Amniotic stem cell (primary cell): ENCODE measurements around the gene USP3.
"Not testable (repeated sequence)": the region's sequence is repeated elsewhere in the genome, so short reads cannot be mapped to it uniquely, and the experiment has no call there.

ENCODE experiments used
- DNase-seq: peaks from one replicate; lab custom pipeline; 2025; lab: John Stamatoyannopoulos, UW

Gene USP3

GRCh38 chr15:63513728-63514127, 9.3 kb downstream of the USP3 start:
- no peak for DNase-seq

GRCh38 chr15:63514531-63514943, 10.1 kb downstream of the USP3 start:
- DNase-seq, result no peak

GRCh38 chr15:63517202-63517601, 12.8 kb downstream of the USP3 start:
- no peak for DNase-seq

GRCh38 chr15:63517628-63518027, 13.2 kb downstream of the USP3 start:
- DNase-seq, result no peak

- no peak for DNase-seq
Measured at GRCh38 chr15:63519041-63519440, 14.6 kb downstream of the USP3 start.

- DNase-seq, result no peak
Measured at GRCh38 chr15:63519548-63520178, 15.3 kb downstream of the USP3 start.

GRCh38 chr15:63520462-63520861, 16.1 kb downstream of the USP3 start:
- DNase-seq, result not testable (repeated sequence)

- DNase-seq, result no peak
Measured at GRCh38 chr15:63522225-63522578, 17.8 kb downstream of the USP3 start.

GRCh38 chr15:63523306-63523990, 19.1 kb downstream of the USP3 start:
- no peak for DNase-seq

- no peak for DNase-seq
Measured at GRCh38 chr15:63524316-63525015, 20.1 kb downstream of the USP3 start.

GRCh38 chr15:63526401-63526800, 22.0 kb downstream of the USP3 start:
- no peak for DNase-seq

GRCh38 chr15:63528138-63528659, 23.8 kb downstream of the USP3 start:
- no peak for DNase-seq

GRCh38 chr15:63530235-63530634, 25.8 kb downstream of the USP3 start:
- DNase-seq, result no peak

GRCh38 chr15:63530752-63531299, 26.4 kb downstream of the USP3 start:
- DNase-seq, result no peak

- no peak for DNase-seq
Measured at GRCh38 chr15:63531586-63531985, 27.2 kb downstream of the USP3 start.

GRCh38 chr15:63532307-63532744, 27.9 kb downstream of the USP3 start:
- no peak for DNase-seq

- DNase-seq, result not testable (repeated sequence)
Measured at GRCh38 chr15:63534888-63535287, 30.5 kb downstream of the USP3 start.

- DNase-seq, result no peak
Measured at GRCh38 chr15:63535689-63536088, 31.3 kb downstream of the USP3 start.

GRCh38 chr15:63538876-63539275, 34.5 kb downstream of the USP3 start:
- no peak for DNase-seq

GRCh38 chr15:63539521-63539920, 35.1 kb downstream of the USP3 start:
- DNase-seq, result no peak

GRCh38 chr15:63539998-63540397, 35.6 kb downstream of the USP3 start:
- DNase-seq, result no peak

- DNase-seq, result no peak
Measured at GRCh38 chr15:63540449-63540848, 36.1 kb downstream of the USP3 start.
